HG03558 (cell line): ENCODE results near the gene USP32.
"Not testable (repeated sequence)": the region's sequence is repeated elsewhere in the genome, so short reads cannot be mapped to it uniquely, and the experiment has no call there.

Source experiments
- ATAC-seq: cut with Tn5 transposase; IDR thresholded peaks from one replicate; pipeline ENCODE4 v1.9.1; 2021; ENCODE audit warnings: moderate number of reproducible peaks; ENCODE audit not compliant: unreplicated experiment; ENCODE audit errors: extremely low read depth

USP32 gene

DNA sequence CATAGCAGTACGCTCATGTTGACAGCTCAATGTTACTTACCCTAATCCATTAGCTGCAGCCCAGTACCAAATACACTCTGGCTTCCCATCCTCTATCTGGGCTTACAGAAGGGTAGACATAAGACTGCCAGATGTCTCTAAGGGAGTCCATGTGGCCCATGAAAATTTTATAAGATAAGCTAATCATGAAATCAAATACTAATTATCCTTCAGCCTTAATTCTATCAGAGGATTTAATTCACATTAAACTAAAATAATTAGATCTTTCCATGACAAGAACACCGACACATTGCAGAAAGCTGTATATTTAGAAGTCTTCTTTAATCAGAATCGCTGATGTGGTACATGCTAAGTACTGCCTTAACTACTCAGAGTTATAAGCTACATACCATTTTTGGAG is 198.9 kb downstream of the USP32 start:
- not testable (repeated sequence) for ATAC-seq

DNA sequence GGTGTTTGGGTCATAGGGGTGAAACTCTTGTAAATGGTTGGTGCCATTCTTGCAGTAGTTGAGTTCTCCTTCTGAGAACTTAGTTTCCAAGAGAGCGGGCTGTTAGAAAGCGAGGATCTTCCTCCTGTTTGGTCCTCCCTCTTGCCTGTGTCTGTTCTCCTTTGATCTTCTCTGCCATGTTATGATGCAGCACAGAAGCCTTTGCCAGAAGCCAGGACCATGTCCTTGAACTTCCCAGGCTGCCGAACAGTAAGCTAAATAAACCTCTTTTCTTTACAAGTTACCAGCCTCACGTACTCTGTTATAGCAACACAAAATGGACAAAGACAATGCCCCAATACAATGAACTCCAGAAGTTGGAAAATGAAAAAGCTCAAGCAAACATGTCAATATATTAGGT is 201.9 kb downstream of the USP32 start:
- not testable (repeated sequence) for ATAC-seq

DNA sequence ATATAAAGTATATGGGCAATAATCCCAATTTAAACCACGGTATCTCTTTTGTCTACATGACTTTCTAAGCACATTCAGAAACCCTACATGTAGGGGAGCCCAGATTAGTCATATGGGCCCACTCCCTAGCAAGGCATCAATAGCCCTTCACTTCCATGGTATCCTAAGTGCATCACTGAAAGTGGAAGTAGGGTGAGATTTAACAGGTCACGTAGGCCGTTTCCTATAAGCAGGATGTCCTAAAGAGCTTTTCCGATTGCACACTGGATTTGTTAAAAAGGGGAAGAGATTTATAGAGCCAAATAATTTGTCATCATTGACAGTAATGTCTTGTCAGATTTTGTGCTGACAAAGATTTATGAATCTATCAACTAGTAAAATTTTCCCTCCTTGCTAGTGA is 203.2 kb downstream of the USP32 start:
- ATAC-seq: no peak

DNA sequence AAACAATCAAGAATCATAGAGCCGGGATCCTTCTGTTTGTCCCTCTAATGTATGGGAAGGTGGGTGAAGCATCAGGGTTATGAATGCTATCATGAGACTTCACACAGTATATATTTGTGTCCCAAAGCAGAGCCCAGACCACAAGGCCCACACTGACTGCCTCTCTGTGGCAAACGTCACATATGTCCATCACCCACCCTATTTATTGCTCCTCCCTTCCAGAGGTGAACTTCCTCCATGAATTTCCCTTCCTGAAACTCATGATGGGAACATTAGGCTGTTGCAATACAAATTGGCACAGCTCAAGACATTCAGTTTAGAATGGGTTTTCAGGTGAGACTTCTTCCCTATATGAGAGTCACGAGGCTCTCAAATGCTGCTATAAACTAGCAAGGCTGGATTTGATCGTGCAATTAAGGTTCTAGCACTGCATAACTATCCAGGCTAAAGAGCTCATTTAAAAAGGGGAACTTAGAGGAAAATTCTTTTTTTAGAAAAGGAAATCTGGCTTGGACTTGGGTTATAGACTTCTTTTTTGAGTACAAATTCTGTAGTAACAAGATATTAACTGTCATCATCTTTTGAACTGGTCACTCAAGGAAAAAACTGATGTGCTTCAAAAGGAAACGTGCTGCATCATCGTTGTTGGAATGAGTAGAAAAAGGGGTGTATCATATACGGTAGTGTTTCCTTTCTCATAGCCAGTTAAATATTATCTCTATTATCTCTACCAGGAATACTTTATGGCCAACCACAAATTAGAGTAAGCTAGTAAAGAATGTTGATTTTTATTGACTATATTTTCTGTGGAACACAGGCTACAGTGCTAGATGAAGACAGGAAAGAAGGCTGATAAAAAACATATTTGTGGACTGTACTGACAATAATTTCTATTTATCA is 204.8 kb downstream of the USP32 start:
- ATAC-seq: not testable (repeated sequence)

DNA sequence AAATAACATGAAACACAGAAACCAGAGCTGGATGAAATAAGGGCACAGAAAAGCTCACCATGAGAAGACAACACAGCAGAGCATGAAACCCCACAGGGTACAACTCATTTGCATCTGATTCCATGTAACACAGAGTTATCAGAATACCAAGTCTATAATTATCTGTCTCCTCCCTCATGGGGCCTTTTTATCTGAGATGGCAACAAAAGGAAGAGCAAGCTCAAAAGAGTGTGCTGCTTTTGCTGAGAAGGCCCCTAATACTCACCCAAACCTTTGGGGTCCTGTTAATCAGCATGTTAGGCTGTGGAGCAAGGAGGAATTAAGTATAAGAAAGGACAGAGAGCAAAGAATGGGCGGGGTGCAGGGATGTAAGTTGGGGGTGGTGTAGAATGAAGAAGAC is 205.6 kb downstream of the USP32 start:
- not testable (repeated sequence) for ATAC-seq

DNA sequence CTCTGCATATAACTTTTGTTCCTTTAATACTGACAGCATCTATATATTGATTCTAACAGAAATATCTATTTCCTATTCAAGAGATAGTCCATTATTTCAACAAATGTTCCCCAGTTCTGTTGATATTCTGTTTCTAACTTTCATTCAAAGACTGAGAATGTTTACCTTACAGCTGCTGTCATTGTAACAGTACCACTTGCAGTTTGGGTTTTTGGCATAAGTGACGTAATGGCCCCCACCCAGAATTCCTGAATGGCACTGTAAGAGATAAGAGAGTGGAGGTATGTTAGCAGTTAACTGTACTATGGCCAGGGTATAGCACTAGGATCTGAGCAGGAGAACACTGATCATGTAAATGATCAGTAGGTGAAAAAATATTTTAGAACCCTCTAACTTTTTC is 211.6 kb downstream of the USP32 start:
- ATAC-seq: not testable (repeated sequence)

DNA sequence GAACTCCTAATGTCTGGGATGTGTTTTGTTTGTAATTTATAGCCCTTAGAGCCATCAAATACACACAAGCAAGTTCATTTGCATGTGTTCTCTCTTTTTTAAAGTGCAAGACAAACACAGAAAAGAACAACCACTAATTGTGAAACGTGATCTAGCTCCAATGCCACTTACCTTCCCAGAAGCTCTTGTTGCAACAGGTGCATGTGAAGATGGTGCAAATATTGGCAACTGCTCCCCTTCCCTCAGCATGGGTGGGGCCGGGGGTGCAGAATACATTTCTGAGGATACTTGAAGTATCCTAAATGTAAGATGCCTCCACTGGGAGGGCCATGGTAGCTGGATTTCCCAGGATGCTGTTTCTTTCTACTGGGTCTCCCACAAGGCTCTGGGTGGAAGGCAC is 213.8 kb downstream of the USP32 start:
- not testable (repeated sequence) for ATAC-seq

DNA sequence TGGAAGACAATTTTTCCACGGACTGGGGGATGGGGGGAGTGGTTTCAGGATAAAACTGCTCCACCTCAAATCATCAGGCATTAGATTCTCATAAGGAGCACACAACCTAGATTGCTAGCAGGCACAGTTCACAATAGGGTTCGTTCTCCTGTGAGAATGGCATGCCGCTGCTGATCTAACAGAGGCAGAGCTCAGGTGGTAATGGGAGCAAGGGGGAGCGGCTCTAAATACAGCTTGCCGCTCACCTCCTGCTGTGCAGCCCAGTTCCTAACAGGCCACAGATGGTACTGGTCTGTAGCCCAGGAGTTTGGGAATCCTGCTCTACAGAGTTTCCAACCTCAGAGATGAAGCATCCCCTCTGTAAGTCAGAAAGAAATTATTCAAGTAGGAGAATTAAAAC is 215.2 kb downstream of the USP32 start:
- ATAC-seq: not testable (repeated sequence)

DNA sequence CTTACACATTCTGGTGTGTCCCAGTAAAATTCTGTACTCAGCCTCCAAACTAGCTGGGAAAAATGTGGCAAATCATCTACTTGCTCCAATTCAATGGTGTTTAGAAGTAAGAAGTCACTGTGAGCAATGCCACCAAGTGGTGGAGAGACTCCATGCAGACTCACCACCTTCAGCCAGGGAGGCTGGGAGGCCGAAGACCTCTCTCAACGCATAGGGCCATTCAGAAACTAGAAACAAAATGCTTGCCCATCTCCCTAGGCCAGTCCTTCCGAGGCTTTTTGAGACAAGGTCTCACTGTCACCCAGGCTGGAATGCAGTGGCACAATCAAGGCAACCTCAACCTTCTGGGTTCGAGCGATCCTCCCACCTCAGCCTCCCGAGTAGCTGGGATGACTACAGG is 217.2 kb downstream of the USP32 start:
- ATAC-seq: not testable (repeated sequence)

DNA sequence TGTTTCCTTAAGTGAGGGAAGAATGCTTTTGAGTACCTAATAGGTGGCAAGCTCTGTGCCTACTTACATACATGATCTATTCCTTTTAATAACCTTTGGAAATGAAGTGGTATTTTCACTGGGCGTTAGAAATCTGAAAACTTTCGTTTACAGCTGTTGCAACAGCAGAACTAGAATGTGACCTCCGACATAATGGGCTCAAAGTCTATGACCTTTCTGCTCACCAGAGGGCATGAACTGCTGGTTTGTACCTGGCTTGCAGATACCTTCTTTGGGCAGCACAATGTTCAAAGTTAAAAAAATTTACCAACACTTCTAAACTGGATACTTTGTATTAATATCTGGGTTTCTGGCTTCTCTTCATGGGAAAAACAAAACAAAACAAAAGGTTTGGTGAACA is 217.9 kb downstream of the USP32 start:
- no peak for ATAC-seq

DNA sequence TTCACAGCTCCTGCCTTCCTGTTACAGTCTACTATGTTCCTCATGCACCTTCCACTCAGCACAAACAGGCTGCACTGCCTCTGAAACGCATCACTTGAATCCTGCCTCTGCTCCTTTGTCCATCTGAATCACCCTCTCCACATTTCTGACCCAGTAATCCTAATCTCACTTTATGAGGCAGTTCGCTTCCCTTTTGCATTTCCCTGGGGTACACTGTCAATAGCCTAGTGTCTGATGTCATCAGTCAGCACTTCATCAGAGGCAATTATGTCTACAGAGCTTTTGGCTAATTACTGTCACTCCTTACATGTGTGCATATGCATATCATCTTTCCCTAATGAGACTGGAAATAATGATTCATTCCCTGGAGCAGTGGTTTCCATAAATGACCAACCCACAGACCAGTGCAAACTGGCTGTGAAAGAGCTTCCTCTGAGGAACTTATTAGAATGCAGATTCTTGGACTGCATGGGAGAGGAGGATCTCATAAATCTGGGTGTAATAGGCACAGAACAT is 218.6 kb downstream of the USP32 start:
- no peak for ATAC-seq

DNA sequence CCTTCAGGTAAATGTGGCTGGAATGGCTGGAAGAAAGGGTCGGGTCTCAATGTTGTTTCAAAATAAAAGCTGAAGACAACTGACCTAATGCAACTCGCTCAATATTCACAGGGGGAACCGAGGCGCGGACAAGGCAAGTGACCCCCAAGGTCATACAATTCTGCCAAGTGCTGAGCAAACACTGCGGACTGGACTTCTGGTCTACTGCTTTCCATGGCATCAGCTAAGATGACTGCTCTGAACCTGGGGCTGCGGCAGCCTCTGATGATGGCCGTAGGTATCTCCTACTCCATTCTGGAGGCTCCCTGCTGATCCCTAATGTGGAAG is 220.2 kb downstream of the USP32 start:
- no peak for ATAC-seq

DNA sequence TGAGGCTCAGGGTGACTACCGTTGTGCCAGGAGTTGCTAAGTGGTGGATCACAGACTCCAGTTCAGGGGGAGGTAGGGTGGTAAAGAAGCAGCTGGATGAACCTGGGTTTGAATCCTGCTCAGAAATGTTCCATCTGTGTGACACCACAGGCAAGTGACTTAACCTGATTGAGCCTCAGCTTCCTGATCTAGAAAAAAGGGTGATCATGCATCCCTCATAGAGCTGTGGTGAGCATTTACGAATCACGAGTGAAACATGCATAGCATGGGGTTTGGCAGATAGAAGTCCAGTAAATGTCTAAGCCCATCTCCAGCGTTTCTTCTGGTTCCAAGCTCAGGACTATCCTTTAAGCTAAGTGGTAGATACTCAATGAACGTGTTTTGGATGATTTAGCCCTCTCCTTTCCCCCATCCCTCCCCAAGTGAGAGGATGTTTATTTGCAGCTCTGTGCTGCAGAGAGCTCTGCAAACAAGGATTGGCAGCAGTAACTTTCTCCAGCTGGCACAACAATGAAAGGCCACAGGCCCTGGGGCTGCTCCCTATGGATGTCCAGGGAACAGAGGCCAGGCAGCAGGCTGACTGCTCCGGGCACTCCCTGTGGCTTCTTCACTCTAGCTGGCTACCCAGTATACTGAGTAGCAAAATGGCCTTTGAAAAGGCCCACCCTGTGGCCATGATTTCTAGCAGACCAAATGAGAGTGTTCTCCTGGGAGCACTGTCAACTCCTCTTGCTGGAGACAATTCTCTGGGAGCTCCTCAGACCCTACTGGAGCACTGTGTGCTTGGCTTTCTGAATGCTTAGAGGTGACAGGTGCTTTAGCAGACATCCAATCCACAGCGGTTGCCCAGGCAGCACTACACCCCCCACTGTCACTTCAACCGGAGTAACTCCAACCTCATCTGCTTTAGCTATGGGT is 220.8 kb downstream of the USP32 start:
- ATAC-seq: no peak

DNA sequence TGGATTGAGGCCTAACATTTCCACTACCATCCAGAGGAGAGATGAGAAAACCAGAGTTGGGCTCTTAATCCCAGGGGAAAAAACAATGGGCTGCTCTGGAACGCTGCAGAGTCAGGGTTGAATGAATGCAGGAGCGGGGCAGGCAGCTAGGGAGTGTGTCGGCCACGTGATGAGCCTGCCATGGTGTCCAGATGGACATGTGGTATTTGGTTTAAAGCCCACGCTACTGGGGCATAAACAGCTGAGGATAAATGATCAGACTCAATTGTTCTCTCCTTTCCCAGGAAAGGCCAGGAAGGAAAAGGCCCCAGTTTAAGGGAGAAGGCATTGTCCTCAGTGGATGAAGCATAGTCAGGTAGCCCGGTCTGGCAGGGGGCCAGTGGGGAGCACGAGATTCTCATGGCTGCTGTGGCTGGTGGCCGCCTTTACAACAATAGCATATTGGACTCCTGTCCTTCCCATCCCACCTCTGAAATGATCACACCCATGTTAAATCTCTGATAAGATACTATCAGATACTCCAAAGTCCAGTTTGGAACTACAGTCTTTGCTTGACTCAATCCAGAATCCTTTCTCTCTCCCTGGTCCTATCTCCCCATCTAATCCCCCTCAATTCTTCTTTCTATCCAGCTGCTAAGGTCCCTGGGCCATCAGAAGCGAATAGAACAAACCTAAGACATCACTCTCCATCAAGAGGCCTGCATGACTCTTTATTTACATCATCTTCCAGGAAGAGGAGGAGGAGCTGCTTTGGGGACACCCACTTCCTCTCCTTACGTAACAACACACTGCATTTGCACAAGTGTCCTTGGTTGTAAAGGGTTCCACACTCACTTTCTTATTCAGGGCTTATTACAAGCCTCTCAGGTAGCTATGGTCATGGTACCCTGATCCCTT is 221.8 kb downstream of the USP32 start:
- ATAC-seq: no peak

DNA sequence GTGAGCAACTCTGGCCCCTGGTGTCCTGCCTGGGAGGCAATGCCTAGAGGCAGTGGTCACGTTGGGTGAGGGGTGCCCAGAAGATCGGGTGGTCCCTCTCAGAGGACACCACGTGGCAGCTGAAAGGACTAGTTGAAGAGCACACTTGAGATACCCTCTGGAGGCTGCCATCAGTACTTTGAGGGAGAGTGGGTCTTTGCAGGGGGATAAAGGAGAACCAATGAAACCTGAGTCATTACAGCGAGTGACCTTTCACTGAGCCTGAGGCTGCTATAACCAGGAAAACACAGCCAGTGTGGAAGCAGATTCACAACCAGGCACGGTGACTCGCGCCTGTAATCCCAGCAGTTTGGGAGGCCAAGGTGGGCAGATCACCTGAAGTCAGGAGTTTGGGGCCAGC is 223.3 kb downstream of the USP32 start:
- ATAC-seq: no peak

DNA sequence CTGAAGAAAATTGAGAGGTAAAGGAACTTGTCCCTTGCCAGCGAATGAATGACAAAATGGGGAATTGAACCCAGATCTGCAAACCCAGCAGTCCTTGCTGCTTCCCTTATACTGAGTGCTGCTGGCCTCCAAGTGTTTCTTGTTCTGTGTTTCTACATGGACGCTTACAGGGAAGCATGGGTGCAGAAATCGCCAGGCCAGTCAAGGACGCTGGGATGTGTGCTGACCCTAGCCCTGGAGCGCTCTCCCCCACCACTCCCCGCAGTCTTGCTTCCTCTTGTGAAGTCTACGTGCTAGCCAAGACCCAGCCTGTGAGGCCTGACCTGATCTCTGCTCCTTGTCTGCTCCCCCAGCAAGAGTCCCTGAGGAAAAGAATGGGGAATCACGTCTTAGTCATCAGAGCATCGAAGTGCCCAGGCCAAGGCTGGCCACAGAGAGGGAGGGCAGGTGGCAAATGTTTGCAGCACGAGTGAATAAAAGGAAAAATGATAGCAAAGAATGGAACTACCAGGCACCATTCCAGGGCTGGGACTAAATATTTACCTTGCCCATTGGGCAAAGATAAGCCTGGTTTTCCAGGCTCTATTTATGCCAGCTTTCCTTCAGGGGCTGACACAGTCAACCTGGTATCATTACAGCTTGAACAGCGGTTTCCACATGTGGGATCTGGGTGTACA is 224.7 kb downstream of the USP32 start:
- ATAC-seq: no peak

DNA sequence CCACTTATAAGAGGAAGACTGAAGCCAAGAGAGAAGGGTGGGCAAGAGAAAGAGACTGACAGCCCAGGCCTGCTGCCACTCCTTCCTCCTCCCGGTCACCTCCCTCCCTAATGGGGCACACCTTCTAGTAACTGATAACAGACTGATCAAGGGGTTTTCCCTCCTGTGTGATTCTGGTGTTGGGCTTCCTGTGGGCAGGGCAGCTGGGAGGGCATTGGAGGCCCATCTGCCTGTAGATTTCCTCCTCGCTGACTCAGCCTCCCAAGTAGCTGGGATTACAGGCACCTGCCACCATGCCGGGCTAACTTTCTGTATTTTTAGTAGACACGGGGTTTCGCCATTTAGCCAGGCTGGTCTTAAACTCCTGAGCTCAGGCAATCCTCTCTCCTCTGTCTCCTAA is 226.0 kb downstream of the USP32 start:
- no peak for ATAC-seq

DNA sequence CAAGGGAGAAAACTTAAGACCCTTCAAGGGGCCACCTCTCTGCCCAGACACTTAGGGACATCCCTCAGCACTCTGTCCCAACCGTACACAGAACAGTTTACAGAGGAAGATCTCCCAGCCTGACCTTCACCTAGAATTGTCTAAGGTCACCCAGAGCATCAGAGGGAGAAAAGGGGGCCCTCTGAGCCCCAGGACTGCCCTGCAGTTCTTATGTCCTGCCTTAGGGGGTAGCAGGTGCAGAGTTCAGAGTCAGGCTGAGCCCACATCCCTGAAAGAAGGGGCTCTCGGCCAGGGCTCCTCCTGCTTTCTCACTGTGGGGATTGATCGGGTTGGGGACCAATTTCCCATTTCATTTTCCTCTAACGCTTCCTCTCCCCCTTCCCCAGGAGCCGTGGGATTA is 226.7 kb downstream of the USP32 start:
- no peak for ATAC-seq

DNA sequence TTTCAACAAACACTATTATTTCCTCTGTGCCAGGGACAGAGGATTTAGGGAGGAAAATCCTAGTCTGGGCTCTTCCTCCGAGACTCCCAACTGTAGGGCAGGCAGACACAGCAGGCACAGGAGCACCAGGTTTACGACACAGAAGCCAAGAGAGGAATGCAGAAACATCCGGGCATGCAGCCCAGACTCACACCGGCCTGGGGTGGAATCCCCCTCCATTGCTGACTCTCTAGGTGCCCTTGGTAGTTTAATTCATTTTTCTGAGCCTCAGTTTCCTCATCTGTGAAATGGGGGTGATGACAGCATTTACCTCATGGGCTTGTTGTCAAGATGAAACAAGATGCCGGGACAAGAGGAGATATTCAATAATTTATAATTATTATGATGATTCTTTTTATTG is 227.2 kb downstream of the USP32 start:
- no peak for ATAC-seq

DNA sequence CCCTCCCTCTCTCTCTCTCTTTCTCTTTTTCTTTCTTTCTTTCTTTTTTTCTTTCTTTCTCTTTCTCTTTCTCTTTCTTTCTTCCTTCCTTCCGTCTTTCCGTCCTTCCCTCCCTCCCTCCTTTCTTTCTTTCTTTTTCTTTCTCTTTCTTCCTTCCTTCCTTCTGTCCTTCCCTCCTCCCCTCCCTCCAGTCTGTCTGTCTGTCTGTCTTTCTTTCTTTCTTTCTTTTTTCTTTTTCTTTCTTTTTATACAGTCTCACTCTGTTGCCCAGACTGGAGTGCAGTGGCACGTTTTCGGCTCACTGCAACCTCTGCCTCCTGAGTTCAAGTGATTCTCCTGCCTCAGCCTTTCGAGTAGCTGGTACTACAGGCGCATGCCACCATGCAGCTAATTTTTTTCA is 227.8 kb downstream of the USP32 start:
- no peak for ATAC-seq
